HCT116 (cell line): ENCODE measurements around the gene VPS37D.

Experiments
- CEBPB ChIP-seq: IDR thresholded peaks from 2 replicates; pipeline ENCODE4 v1.6.1; 2012; ENCODE audit warnings: low read depth
- EGR1 ChIP-seq: IDR thresholded peaks from 2 replicates; pipeline ENCODE4 v1.6.1; 2012; ENCODE audit warnings: low read depth
- EZH2 ChIP-seq: fragments of 200-600 bp; sonication (generic); IDR thresholded peaks from 2 replicates; pipeline ENCODE4 v1.6.1; 2017; ENCODE audit warnings: antibody characterized with exemption, mixed run types
- EZH2phosphoT487 ChIP-seq: fragments of 200-600 bp; IDR thresholded peaks from 2 replicates; pipeline ENCODE4 v1.6.1; 2018; ENCODE audit warnings: antibody characterized with exemption, borderline replicate concordance
- POLR2A ChIP-seq: IDR thresholded peaks from 2 replicates; pipeline ENCODE4 v1.7.0; 2011; ENCODE audit warnings: borderline replicate concordance; ENCODE audit not compliant: insufficient read depth, insufficient read length; ENCODE audit errors: extremely low read depth
- SP1 ChIP-seq: IDR thresholded peaks from 2 replicates; pipeline ENCODE4 v1.6.1; 2012; ENCODE audit warnings: low read depth
- SRF ChIP-seq: IDR thresholded peaks from 2 replicates; pipeline ENCODE4 v1.6.1; 2012; ENCODE audit warnings: low read depth
- TF ChIP-seq, protein P1 (sequence below), 3 experiments: fragments of 200-600 bp in 1 of 3; sonication (generic) in 1 of 3; IDR thresholded peaks in 2 of 3; conservative IDR thresholded peaks in 1 of 3; 2 replicates each; pipeline ENCODE4 v1.5.1; 2012 to 2017; ENCODE audit warnings: low read depth in 2 of 3, low read length in 2 of 3, antibody characterized with exemption in 1 of 3, borderline replicate concordance in 1 of 3, control low read depth in 1 of 3, mild to moderate bottlenecking in 1 of 3, mixed read lengths in 1 of 3, mixed run types in 1 of 3, moderate library complexity in 1 of 3; ENCODE audit not compliant: insufficient read depth in 1 of 3
- TF ChIP-seq, protein P2 (sequence below): IDR thresholded peaks from 2 replicates; pipeline ENCODE4 v1.6.1; 2012

DNA sequence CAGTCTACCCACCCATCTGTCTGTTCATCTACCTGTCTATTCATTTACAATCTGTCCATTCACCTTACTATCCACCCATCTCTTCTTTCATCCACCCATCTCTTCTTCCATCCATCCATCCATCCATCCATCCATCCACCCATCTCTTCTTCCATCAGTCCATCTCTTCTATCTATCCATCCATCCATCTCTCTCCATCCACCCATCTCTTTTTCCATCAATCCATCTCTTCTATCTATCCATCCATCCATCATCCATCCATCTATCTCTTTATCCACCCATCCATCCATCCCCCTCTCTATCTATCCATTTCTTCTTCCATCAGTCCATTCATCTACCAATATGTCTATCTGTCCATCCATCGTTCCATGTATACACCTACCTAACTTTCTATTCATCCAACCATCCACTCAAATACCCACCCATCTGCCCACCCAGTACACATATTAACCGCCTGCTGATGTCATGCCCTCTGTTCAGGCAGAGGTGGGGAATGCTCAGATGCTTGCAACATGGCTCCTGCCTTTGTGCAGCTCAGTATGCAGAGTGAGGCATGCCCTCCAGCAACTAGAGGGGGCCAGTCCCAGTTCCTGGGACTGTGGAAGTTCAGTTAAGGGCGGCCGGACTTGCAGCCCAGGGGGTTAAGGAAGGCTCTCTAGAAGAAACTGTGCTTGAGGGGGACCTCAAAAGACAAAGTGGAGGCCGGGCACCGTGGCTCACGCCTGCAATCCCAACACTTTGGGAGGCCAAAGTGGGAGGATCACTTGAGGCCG is 32.0 kb upstream of the VPS37D start:
- TF ChIP-seq, protein P1, sequence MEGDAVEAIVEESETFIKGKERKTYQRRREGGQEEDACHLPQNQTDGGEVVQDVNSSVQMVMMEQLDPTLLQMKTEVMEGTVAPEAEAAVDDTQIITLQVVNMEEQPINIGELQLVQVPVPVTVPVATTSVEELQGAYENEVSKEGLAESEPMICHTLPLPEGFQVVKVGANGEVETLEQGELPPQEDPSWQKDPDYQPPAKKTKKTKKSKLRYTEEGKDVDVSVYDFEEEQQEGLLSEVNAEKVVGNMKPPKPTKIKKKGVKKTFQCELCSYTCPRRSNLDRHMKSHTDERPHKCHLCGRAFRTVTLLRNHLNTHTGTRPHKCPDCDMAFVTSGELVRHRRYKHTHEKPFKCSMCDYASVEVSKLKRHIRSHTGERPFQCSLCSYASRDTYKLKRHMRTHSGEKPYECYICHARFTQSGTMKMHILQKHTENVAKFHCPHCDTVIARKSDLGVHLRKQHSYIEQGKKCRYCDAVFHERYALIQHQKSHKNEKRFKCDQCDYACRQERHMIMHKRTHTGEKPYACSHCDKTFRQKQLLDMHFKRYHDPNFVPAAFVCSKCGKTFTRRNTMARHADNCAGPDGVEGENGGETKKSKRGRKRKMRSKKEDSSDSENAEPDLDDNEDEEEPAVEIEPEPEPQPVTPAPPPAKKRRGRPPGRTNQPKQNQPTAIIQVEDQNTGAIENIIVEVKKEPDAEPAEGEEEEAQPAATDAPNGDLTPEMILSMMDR (IDR thresholded peaks at IDR 0.05 in 2 of 3, conservative IDR thresholded peaks at IDR 0.05 in 1 of 3; ENCODE audit: borderline replicate concordance in 1 of 3, insufficient read depth in 1 of 3, low read depth in 2 of 3, low read length in 2 of 3): no peak
- TF ChIP-seq, protein P2, sequence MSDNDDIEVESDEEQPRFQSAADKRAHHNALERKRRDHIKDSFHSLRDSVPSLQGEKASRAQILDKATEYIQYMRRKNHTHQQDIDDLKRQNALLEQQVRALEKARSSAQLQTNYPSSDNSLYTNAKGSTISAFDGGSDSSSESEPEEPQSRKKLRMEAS: no peak
- no peak for TF ChIP-seq CEBPB
- no peak for TF ChIP-seq POLR2A
- no peak for TF ChIP-seq EGR1
- TF ChIP-seq EZH2: no peak
- no peak for TF ChIP-seq EZH2phosphoT487
- no peak for TF ChIP-seq SP1
- no peak for TF ChIP-seq SRF
